ENCODE data around the gene TMEM238L. TPM values are rescaled to one million over a fixed set of nuclear protein-coding genes. Genes with fewer than 3 reads are reported as not detected.

TMEM238L gene
- total RNA-seq, 1 donor = not detected

DNA sequence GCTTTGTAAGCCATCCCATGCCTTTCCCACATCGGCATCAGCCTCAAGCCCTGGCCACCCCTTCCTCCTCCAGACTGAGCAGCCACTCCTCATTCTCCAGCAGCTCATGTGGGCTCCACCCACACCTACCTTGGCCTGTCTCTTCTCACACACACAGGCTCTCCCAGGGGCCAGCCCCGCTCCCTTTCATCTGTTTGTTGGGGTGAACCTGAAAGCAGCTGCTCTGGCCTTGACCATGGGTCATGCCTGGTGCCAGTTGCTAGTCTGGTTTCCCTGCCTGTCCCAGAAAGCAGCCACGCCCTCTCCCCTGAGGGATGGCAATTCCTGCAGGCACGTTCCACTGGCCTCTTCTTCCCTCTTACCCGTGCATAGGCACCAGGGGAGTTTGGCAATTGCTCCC, 11.4 kb upstream of the TMEM238L start:
- no peaks in the 10 kb centered on the region for H3K9me3 ChIP-seq (ENCODE audit: low read depth, low read length)
- H3K4me3 ChIP-seq (ENCODE audit: low read length) = no peak overlapping the region
- H3K4me1 ChIP-seq (ENCODE audit: insufficient read depth, low read length) = no peaks in the 10 kb centered on the region
- no peaks in the 10 kb centered on the region for H3K27me3 ChIP-seq (ENCODE audit: insufficient read depth, low read length)

DNA sequence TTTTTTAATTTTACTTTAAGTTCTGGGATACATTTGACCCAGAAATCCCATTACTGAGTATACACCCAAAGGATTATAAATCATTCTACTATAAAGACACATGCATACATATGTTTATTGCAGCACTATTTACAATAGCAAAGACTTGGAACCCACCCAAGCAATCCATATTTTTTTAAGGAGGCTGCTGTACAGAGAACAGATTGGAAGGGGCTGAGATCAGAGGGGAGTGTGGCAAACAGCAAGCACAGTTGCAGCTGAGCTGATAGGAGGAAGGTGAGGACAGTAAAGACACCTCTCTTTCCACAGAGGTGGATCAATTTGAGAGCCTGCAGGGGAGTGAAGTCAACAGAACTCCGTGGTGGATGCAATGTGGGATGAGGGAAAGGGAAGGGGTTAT, 10.2 kb upstream of the TMEM238L start:
- Histone ChIP-seq H3K4me3 (ENCODE audit: low read length) (no peak overlapping the region), H3K27me3 (ENCODE audit: insufficient read depth, low read length) (no peaks in the 10 kb centered on the region), H3K9me3 (ENCODE audit: low read depth, low read length) (no peaks in the 10 kb centered on the region), H3K4me1 (ENCODE audit: insufficient read depth, low read length) (no peaks in the 10 kb centered on the region)

DNA sequence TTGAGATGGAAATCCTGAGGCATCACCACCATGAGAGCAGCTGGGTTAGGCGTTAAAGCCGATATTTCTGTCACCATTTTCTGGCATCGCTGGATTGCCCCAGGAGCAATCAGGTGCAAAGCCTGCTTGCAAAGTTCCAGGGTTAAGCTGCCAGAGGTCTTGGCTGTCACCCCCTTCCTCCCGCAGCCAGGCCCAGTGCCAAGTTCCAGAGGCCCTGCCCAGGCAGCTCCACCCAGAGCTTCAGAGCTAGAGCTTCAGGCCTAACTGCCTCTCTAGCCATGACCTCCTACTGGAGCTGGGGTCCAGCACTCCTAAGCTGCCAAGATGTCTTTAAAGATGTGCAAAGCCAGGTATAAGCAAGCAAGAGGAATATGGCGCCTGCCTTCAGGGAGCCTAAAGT, 8.8 kb upstream of the TMEM238L start:
- no peaks in the 10 kb centered on the region for H3K27me3 ChIP-seq (ENCODE audit: insufficient read depth, low read length)
- no peaks in the 10 kb centered on the region for H3K4me1 ChIP-seq (ENCODE audit: insufficient read depth, low read length)
- H3K4me3 ChIP-seq (ENCODE audit: low read length) = no peak overlapping the region
- no peaks in the 10 kb centered on the region for H3K9me3 ChIP-seq (ENCODE audit: low read depth, low read length)

- H3K27me3 ChIP-seq (ENCODE audit: insufficient read depth, low read length) = no peaks in the 10 kb centered on the region
- no peaks in the 10 kb centered on the region for H3K4me1 ChIP-seq (ENCODE audit: insufficient read depth, low read length)
- H3K9me3 ChIP-seq (ENCODE audit: low read depth, low read length) = no peaks in the 10 kb centered on the region
Measured at GRCh38 chr17:10809605-10810004, 5.7 kb upstream of the TMEM238L start.

GRCh38 chr17:10807704-10808128, 3.8 kb upstream of the TMEM238L start:
- Histone ChIP-seq H3K4me3 (ENCODE audit: low read length) (no peak overlapping the region), H3K27me3 (ENCODE audit: insufficient read depth, low read length) (no peaks in the 10 kb centered on the region), H3K4me1 (ENCODE audit: insufficient read depth, low read length) (no peaks in the 10 kb centered on the region), H3K9me3 (ENCODE audit: low read depth, low read length) (no peaks in the 10 kb centered on the region)

More at GRCh38 chr17:10809605-10810004, 5.7 kb upstream of the TMEM238L start:
- H3K4me3 ChIP-seq (ENCODE audit: low read length) = no peak overlapping the region

DNA sequence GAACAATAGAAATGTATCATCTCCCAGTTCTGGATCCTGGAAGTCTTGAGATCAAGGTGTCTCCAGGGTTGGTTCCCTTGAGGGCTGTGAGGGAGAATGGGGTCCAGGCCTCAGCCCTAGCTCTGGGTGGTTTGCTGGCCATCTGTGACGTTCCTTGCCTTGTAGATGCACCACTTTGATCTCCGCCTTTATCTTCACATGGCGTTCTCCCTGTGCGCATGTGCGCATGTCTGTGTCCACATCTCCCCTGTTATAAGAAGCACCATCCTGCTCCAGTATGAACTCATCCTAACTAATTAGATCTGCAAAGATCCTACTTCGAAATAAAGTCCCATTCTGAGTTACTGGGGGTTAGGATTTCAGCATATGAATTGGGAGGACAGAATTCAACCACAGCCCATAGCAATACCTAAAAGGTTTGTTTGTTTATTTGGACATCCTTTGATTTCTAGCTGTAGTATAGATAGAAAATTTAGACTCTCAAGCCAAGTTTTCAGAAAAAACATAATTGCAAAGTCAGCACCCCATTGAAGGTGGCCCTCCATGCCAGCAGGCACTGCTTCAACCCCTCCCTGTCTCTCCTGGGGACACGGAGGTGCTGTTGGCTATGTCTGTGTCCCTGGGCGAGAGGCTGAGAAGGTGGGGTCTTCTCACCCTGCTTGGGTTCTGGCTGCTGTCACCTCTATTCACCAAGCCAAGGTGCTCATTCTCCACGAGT, 2.8 kb upstream of the TMEM238L start:
- no peak overlapping the region for H3K4me3 ChIP-seq (ENCODE audit: low read length)
- no peaks in the 10 kb centered on the region for H3K4me1 ChIP-seq (ENCODE audit: insufficient read depth, low read length)
- H3K9me3 ChIP-seq (ENCODE audit: low read depth, low read length) = no peaks in the 10 kb centered on the region
- H3K27me3 ChIP-seq (ENCODE audit: insufficient read depth, low read length) = no peaks in the 10 kb centered on the region

GRCh38 chr17:10805911-10806310, 2.0 kb upstream of the TMEM238L start:
- Histone ChIP-seq H3K4me3 (ENCODE audit: low read length) (no peak overlapping the region), H3K27me3 (ENCODE audit: insufficient read depth, low read length) (no peaks in the 10 kb centered on the region), H3K4me1 (ENCODE audit: insufficient read depth, low read length) (no peaks in the 10 kb centered on the region), H3K9me3 (ENCODE audit: low read depth, low read length) (no peaks in the 10 kb centered on the region)

DNA sequence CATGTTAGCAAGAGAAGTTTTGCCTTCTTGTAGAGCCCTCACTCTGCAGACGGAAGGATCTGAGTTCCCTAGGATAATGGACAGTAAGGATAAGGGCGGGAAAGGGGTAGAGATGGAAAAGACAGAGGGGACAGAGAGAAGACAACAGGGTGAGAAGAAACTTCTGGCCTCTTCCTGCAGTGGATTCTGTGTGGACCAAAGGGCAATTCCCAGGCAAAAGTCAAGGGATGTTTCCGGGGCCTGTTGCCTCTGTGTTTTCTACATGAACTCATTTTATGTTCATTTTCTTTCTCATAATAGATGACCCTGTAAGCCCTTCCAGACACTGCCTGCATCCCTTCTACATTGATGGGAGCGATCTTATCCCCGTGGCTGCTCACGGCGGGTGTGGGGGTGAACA, 647 bp upstream of the TMEM238L start:
- Histone ChIP-seq H3K4me1 (ENCODE audit: insufficient read depth, low read length) (no peaks in the 10 kb centered on the region), H3K4me3 (ENCODE audit: low read length) (no peak overlapping the region), H3K27me3 (ENCODE audit: insufficient read depth, low read length) (no peaks in the 10 kb centered on the region), H3K9me3 (ENCODE audit: low read depth, low read length) (no peaks in the 10 kb centered on the region)

- no peaks in the 10 kb centered on the region for H3K27me3 ChIP-seq (ENCODE audit: insufficient read depth, low read length)
- no peaks in the 10 kb centered on the region for H3K4me1 ChIP-seq (ENCODE audit: insufficient read depth, low read length)
- H3K9me3 ChIP-seq (ENCODE audit: low read depth, low read length) = no peaks in the 10 kb centered on the region
- H3K4me3 ChIP-seq (ENCODE audit: low read length) = no peak overlapping the region
Measured at GRCh38 chr17:10803350-10803749, 549 bp downstream of the TMEM238L start.

DNA sequence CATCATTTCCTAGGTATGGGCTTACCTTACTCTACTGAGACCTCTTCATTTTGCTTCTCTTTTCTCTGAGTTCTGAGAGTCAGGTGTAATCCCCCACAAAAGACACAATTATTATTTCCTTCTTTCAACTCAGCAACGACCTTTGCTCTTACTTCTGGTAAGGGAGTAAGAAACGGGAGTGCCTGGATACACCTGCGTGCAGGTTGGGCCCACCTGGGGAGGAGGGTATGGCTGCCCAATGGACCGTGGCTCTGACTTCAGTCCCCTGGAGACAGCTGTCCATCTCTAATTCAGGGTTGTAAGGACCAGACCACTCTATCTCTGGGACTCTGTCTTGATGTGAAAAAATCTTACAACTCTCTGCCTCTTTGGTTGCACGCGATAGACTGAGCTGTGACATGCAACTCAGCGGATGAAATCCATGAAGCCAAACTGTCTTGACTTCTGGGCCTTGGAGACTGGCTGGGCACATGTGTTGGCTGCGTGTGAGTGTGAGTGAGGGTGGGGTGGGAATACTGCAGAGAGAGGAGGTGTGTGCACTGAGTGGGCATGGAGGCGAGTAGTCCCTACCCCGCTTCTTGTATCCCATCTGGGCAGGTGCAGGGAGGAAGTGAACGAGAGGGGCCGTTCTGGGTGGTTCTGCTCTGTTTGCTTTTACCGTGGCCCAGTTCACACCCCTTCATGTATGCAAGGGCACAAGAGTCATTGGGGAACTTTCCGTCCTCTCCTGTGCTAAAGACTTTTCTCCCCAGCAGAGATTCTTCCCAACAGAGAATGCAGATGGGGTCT, 1.2 kb downstream of the TMEM238L start:
- H3K27me3 ChIP-seq (ENCODE audit: insufficient read depth, low read length) = no peaks in the 10 kb centered on the region
- no peak overlapping the region for H3K4me3 ChIP-seq (ENCODE audit: low read length)
- no peaks in the 10 kb centered on the region for H3K9me3 ChIP-seq (ENCODE audit: low read depth, low read length)
- no peaks in the 10 kb centered on the region for H3K4me1 ChIP-seq (ENCODE audit: insufficient read depth, low read length)

DNA sequence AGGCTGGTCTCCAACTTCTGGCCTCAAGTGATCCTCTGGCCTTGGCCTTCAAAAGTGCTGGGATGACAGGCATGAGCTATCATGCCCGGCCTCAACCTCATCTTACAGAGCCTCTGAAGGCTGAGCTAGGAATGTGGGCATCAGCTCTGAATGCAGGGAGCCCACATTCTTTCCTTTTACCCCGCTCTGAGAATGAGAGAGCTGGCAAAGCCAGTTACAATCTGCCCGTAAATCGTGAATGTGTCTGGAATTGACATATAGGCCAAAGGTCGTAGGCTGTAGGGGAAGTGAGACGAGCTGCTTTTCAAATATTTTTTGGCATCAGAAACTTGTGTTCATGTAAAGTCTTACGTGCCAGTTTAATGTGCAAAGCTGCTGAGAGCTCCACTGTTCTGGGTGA, 4.5 kb downstream of the TMEM238L start:
- Histone ChIP-seq H3K9me3 (ENCODE audit: low read depth, low read length) (no peaks in the 10 kb centered on the region), H3K4me1 (ENCODE audit: insufficient read depth, low read length) (no peaks in the 10 kb centered on the region), H3K27me3 (ENCODE audit: insufficient read depth, low read length) (no peaks in the 10 kb centered on the region), H3K4me3 (ENCODE audit: low read length) (no peak overlapping the region)

GRCh38 chr17:10798910-10799309, 5.0 kb downstream of the TMEM238L start:
- no peaks in the 10 kb centered on the region for H3K4me1 ChIP-seq (ENCODE audit: insufficient read depth, low read length)

GRCh38 chr17:10798332-10798749, 5.6 kb downstream of the TMEM238L start:
- Histone ChIP-seq H3K9me3 (ENCODE audit: low read depth, low read length) (no peaks in the 10 kb centered on the region), H3K4me3 (ENCODE audit: low read length) (no peak overlapping the region), H3K27me3 (ENCODE audit: insufficient read depth, low read length) (no peaks in the 10 kb centered on the region), H3K4me1 (ENCODE audit: insufficient read depth, low read length) (peaks cover under 1% of the 10 kb centered on the region)

More at GRCh38 chr17:10798910-10799309, 5.0 kb downstream of the TMEM238L start:
- Histone ChIP-seq H3K27me3 (ENCODE audit: insufficient read depth, low read length) (no peaks in the 10 kb centered on the region), H3K4me3 (ENCODE audit: low read length) (no peak overlapping the region), H3K9me3 (ENCODE audit: low read depth, low read length) (no peaks in the 10 kb centered on the region)

DNA sequence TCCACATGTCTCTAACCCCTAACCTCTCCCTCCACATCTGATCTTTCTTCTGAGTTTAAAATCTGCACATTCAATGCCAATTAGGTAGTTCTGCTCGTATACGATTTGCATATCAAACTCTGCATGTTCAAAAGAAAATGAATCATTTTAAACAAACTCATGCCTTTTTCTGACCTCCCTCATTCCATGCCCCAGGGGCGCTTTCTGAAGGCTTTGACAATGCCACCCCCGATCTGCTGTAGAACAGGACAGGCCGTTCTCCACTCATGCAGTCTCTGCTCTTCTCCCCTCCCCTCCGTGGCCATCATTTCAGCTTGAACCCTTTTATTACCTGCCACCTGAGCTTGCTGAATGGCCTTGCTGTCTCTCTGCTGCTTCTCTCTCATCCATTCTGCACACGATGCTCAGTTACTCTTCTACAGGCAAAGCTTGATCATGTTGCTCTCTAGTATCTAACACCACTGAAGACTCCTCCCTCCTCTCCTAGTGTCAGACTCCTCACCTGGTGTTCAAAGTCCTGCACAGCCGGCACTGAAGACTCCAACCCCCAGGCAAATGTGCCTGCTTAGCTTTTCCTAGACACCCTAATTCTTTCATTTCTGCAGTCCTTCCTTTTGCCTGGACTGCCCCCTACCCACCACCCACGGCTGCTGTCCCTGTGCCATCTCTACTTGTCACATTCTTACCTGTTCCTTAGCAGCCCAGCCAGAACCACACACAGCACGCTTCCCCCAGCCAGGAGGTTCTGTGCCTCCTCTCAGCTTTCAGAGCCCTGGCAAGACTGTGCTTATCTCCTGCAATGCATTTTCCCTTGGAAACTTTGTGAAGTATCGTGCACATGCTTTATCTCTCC, 6.2 kb downstream of the TMEM238L start:
- Histone ChIP-seq H3K4me3 (ENCODE audit: low read length) (no peak overlapping the region), H3K9me3 (ENCODE audit: low read depth, low read length) (no peaks in the 10 kb centered on the region), H3K27me3 (ENCODE audit: insufficient read depth, low read length) (no peaks in the 10 kb centered on the region), H3K4me1 (ENCODE audit: insufficient read depth, low read length) (peaks cover 6% of the 10 kb centered on the region)

DNA sequence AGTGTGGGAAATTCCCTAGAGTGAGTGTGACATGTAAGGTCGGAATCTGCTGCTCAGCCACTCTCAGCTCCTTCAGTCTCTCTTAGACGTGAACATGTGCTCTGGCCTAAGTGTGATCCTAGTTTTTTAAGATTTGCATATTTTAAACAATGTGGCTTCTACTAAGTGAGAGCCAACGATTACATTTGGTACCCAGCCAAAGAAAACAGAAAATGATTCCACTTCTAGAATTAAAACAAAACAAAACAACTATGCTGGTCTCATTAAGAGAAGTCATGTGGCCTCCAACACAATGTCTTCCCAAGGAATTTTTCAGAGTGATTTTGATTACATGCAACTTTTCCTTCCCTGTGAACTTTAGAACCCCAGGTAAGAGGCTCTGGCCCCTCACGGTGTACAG, 10.1 kb downstream of the TMEM238L start:
- Histone ChIP-seq H3K9me3 (ENCODE audit: low read depth, low read length) (no peaks in the 10 kb centered on the region), H3K4me3 (ENCODE audit: low read length) (no peak overlapping the region), H3K4me1 (ENCODE audit: insufficient read depth, low read length) (peaks cover 14% of the 10 kb centered on the region), H3K27me3 (ENCODE audit: insufficient read depth, low read length) (no peaks in the 10 kb centered on the region)
